KMS-11 (cell line): ENCODE results near the gene FEM1B.

Source experiments
- H2AFZ ChIP-seq: fragments of 200-600 bp; sonication (generic); 2 replicates; pipeline ENCODE4 v1.6.1; 2016; ENCODE audit warnings: antibody characterized with exemption, mixed run types, low read depth
- H3K27ac ChIP-seq: fragments of 200-600 bp; sonication (generic); 2 replicates; pipeline ENCODE4 v1.6.1; 2016; ENCODE audit warnings: mild to moderate bottlenecking, mixed run types
- H3K27me3 ChIP-seq: fragments of 200-600 bp; sonication (generic); 2 replicates; pipeline ENCODE4 v1.6.1; 2017; ENCODE audit warnings: mild to moderate bottlenecking, low read depth, mixed run types, moderate library complexity; ENCODE audit not compliant: insufficient read depth
- H3K36me3 ChIP-seq: fragments of 200-600 bp; sonication (generic); 2 replicates; pipeline ENCODE4 v1.6.1; 2017; ENCODE audit warnings: mild to moderate bottlenecking, mixed run types; ENCODE audit not compliant: insufficient read depth
- H3K4me1 ChIP-seq: fragments of 200-600 bp; sonication (generic); 2 replicates; pipeline ENCODE4 v1.6.1; 2016; ENCODE audit warnings: mild to moderate bottlenecking, low read depth, mixed run types; ENCODE audit not compliant: poor library complexity, severe bottlenecking
- H3K4me2 ChIP-seq: fragments of 200-600 bp; sonication (generic); 2 replicates; pipeline ENCODE4 v1.7.0; 2016; ENCODE audit warnings: mild to moderate bottlenecking, mixed run types
- H3K4me3 ChIP-seq: fragments of 200-600 bp; sonication (generic); IDR thresholded peaks from 2 replicates; pipeline ENCODE4 v1.6.1; 2017; ENCODE audit warnings: low read depth, low read length, mixed read lengths; ENCODE audit not compliant: insufficient read depth
- H3K79me2 ChIP-seq: fragments of 200-600 bp; sonication (generic); 2 replicates; pipeline ENCODE4 v1.6.1; 2016; ENCODE audit warnings: low read depth, mixed run types; ENCODE audit not compliant: insufficient read depth
- H3K9ac ChIP-seq: fragments of 200-600 bp; sonication (generic); 2 replicates; pipeline ENCODE4 v1.6.1; 2016; ENCODE audit warnings: mild to moderate bottlenecking, mixed run types
- H4K20me1 ChIP-seq: fragments of 200-600 bp; sonication (generic); 2 replicates; pipeline ENCODE4 v1.6.1; 2016; ENCODE audit warnings: mild to moderate bottlenecking, mixed run types; ENCODE audit not compliant: insufficient read depth
- CTCF ChIP-seq: fragments of 200-600 bp; sonication (generic); conservative IDR thresholded peaks from 2 replicates; pipeline ENCODE4 v1.6.1; 2017; ENCODE audit warnings: low read depth, mild to moderate bottlenecking, antibody characterized with exemption, low read length, moderate library complexity, mixed read lengths

Gene FEM1B

GRCh38 chr15:68277603-68278344 lies at the start of gene FEM1B:
Gene FEM1B, plus strand, starts transcription at chr15:68277745. Its CDS starts 673 bp downstream, at chr15:68278418.
- Histone ChIP-seq H3K36me3 (no peaks in the 10 kb centered on the region), H3K4me2 (peak within 1 kb of the TSS; percentile 92), H3K4me3 (peak within 1 kb of the TSS; percentile 38), H3K4me1 (peaks cover 39% of the 10 kb centered on the region), H3K9ac (peak within 1 kb of the TSS; percentile 72), H3K27ac (peak within 1 kb of the TSS; percentile 90), H3K79me2 (peaks cover 49% of the 10 kb centered on the region), H4K20me1 (peaks cover 17% of the 10 kb centered on the region), H2AFZ (peak within 1 kb of the TSS; percentile 98), H3K27me3 (no peaks in the 10 kb centered on the region)
- TF ChIP-seq CTCF, result no peak

GRCh38 chr15:68228143-68228970 lies 49.2 kb upstream of the FEM1B start:
- no peaks in the 10 kb centered on the region for H4K20me1 ChIP-seq
- H3K4me1 ChIP-seq, result peaks cover 57% of the 10 kb centered on the region
- H3K4me2 ChIP-seq, result peak overlapping the region; percentile 88
- H3K9ac ChIP-seq, result peak overlapping the region; percentile 95
- no peak for TF ChIP-seq CTCF
- H3K79me2 ChIP-seq, result peaks cover 59% of the 10 kb centered on the region
- no peak overlapping the region for H3K4me3 ChIP-seq
- no peaks in the 10 kb centered on the region for H3K36me3 ChIP-seq
- H3K27ac ChIP-seq, result peak overlapping the region; percentile 83
- peak overlapping the region; percentile 73; the same call in 1 of the 2 replicates for H2AFZ ChIP-seq
- H3K27me3 ChIP-seq, result no peaks in the 10 kb centered on the region

- H3K27me3 ChIP-seq, result no peaks in the 10 kb centered on the region
- H3K79me2 ChIP-seq, result peaks cover 52% of the 10 kb centered on the region
- peak overlapping the region; percentile 95 for H3K9ac ChIP-seq
- no peaks in the 10 kb centered on the region for H3K36me3 ChIP-seq
- no peak for TF ChIP-seq CTCF
- H2AFZ ChIP-seq, result peak overlapping the region; percentile 73
- H3K4me3 ChIP-seq, result no peak overlapping the region
- peaks cover 51% of the 10 kb centered on the region for H3K4me1 ChIP-seq
- no peaks in the 10 kb centered on the region for H4K20me1 ChIP-seq
- peak overlapping the region; percentile 88; the same call in 1 of the 2 replicates for H3K4me2 ChIP-seq
- H3K27ac ChIP-seq, result peak overlapping the region; percentile 83
These were observed 48.6 kb upstream of the FEM1B start for GRCh38 chr15:68228971-68229385.

- Histone ChIP-seq H3K4me1 (peaks cover 47% of the 10 kb centered on the region), H2AFZ (peak within 1 kb of the TSS; percentile 73)
These were observed 48.0 kb upstream of the FEM1B start, which contains the start of gene CLN6 for GRCh38 chr15:68229386-68230156. Gene CLN6, minus strand, starts transcription at chr15:68229728. Its CDS starts 144 bp downstream, at chr15:68229584.

More at GRCh38 chr15:68229386-68230156, 48.0 kb upstream of the FEM1B start, which contains the start of gene CLN6:
- Histone ChIP-seq H3K4me3 (no peak within 1 kb of the TSS), H3K9ac (peak within 1 kb of the TSS; percentile 95), H3K79me2 (peaks cover 46% of the 10 kb centered on the region), H3K4me2 (peak within 1 kb of the TSS; percentile 88), H4K20me1 (no peaks in the 10 kb centered on the region), H3K27ac (peak within 1 kb of the TSS; percentile 83), H3K36me3 (no peaks in the 10 kb centered on the region), H3K27me3 (no peaks in the 10 kb centered on the region)
- no peak for TF ChIP-seq CTCF
